SU-DHL-6 (cell line): ENCODE measurements around the gene OR10A4.

Source experiments
- CTCF ChIP-seq: fragments of 200-600 bp; sonication (generic); IDR thresholded peaks from one replicate; pipeline ENCODE4 v1.5.1; 2017; ENCODE audit warnings: antibody characterized with exemption, mild to moderate bottlenecking, low read length, moderate library complexity; ENCODE audit not compliant: insufficient read depth, poor library complexity, severe bottlenecking
- EZH2phosphoT487 ChIP-seq: fragments of 200-600 bp; sonication (generic), shearing (Covaris generic); conservative IDR thresholded peaks from 2 replicates; pipeline ENCODE4 v1.6.1; 2018; ENCODE audit warnings: mild to moderate bottlenecking, antibody characterized with exemption, low read length, moderate library complexity, mixed read lengths

DNA sequence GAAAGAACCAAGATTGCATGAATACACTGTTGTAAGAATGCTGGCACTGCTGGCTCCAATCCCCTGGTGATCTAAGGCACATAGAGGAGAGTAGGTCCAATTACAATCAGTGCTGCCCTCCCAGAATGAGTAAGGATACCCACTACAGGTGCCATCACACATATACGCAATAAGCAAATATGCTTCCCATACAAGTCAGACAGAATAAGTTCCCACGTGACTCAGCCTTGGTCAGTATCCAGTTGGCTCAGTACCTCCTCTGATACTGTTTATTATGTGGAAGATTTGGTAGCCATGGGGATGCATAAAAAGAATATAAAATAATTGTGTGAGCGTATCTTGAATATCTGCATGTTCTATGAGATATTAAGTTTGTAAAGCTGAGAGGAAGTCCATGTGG lies 35.5 kb downstream of the OR10A4 start:
- TF ChIP-seq CTCF (no peak), EZH2phosphoT487 (no peak)
